Neural progenitor cell (in vitro differentiated cells): ENCODE data around the gene DPH3. TPM values are rescaled to one million over a fixed set of nuclear protein-coding genes. Genes with fewer than 3 reads are reported as not detected.

Experiments used
- DNase-seq: peaks from one replicate; pipeline ENCODE4 v3.0.0-alpha.2; 2016; ENCODE audit warnings: low spot score
- H2AFZ ChIP-seq: fragments of 200-600 bp; sonication (generic); replicated peaks from 2 replicates; pipeline ENCODE4 v1.6.1; 2016; ENCODE audit warnings: antibody characterized with exemption
- H3F3A ChIP-seq: fragments of 200-600 bp; sonication (generic); 2 replicates; pipeline ENCODE4 v1.6.1; 2016; ENCODE audit warnings: antibody characterized with exemption, low read depth
- H3K27ac ChIP-seq: fragments of 200-600 bp; sonication (generic); 2 replicates; pipeline ENCODE4 v1.5.1; 2016; ENCODE audit warnings: mild to moderate bottlenecking
- H3K27me3 ChIP-seq: fragments of 200-600 bp; sonication (generic); 2 replicates; pipeline ENCODE4 v1.6.1; 2016; ENCODE audit warnings: mild to moderate bottlenecking, moderate library complexity
- H3K36me3 ChIP-seq: fragments of 200-600 bp; sonication (generic); 2 replicates; pipeline ENCODE4 v1.5.1; 2016
- H3K4me1 ChIP-seq: fragments of 200-600 bp; sonication (generic); 2 replicates; pipeline ENCODE4 v1.6.1; 2016; ENCODE audit warnings: mixed run types
- H3K4me2 ChIP-seq: fragments of 200-600 bp; sonication (generic); 2 replicates; pipeline ENCODE4 v1.6.1; 2016
- H3K4me3 ChIP-seq: fragments of 200-600 bp; sonication (generic); 2 replicates; pipeline ENCODE4 v1.5.1; 2016
- H3K79me2 ChIP-seq: fragments of 200-600 bp; sonication (generic); 2 replicates; pipeline ENCODE4 v1.6.1; 2016; ENCODE audit warnings: low read depth
- H3K9ac ChIP-seq: fragments of 200-600 bp; sonication (generic); 2 replicates; pipeline ENCODE4 v1.6.1; 2016
- H3K9me3 ChIP-seq: fragments of 200-600 bp; sonication (generic); 2 replicates; pipeline ENCODE4 v1.5.1; 2016; ENCODE audit warnings: low read depth
- H4K20me1 ChIP-seq: fragments of 200-600 bp; sonication (generic); 2 replicates; pipeline ENCODE4 v1.6.1; 2016; ENCODE audit warnings: low read depth
- H3K27ac Mint-ChIP-seq: 3 replicates; pipeline ENCODE4 v1.8.0; 2021; ENCODE audit warnings: mixed read lengths
- H3K27me3 Mint-ChIP-seq: 2 replicates; pipeline ENCODE4 v1.8.0; 2022; ENCODE audit warnings: low read depth, mild to moderate bottlenecking, inconsistent platforms, moderate library complexity, mixed read lengths; ENCODE audit not compliant: insufficient read depth
- H3K36me3 Mint-ChIP-seq: 3 replicates; pipeline ENCODE4 v1.8.0; 2021; ENCODE audit warnings: mixed read lengths
- H3K4me1 Mint-ChIP-seq: 3 replicates; pipeline ENCODE4 v1.8.0; 2021; ENCODE audit warnings: mixed read lengths
- H3K4me3 Mint-ChIP-seq: 3 replicates; pipeline ENCODE4 v1.8.0; 2021; ENCODE audit warnings: mild to moderate bottlenecking, moderate library complexity, mixed read lengths
- H3K9me3 Mint-ChIP-seq: 3 replicates; pipeline ENCODE4 v1.8.0; 2020; ENCODE audit warnings: mixed read lengths
- CTCF ChIP-seq: fragments of 200-600 bp; sonication (generic); IDR thresholded peaks from 2 replicates; pipeline ENCODE4 v1.5.1; 2017; ENCODE audit warnings: antibody characterized with exemption, mild to moderate bottlenecking
- EZH2 ChIP-seq: fragments of 200-600 bp; sonication (generic); IDR thresholded peaks from 2 replicates; pipeline ENCODE4 v1.6.1; 2017; ENCODE audit warnings: antibody characterized with exemption, mild to moderate bottlenecking, moderate library complexity
- EZH2phosphoT487 ChIP-seq: fragments of 200-600 bp; sonication (generic); IDR thresholded peaks from 2 replicates; pipeline ENCODE4 v1.6.1; 2017; ENCODE audit warnings: antibody characterized with exemption
- total RNA-seq: library from RNA; depleted of rRNA; stranded (reverse); fragments of >200 nt; gene quantifications from 2 replicates; pipeline ENCODE4 v1.2.3, GENCODE V29; 2015; ENCODE audit warnings: low replicate concordance

DPH3 gene
- total RNA-seq, 1 donor from 2014 or later = 31.2 TPM

- H3K79me2 ChIP-seq = peaks cover 55% of the 10 kb centered on the region
- H3K36me3 Mint-ChIP-seq = peaks cover 1% of the 10 kb centered on the region
These were observed 2.6 kb downstream of the DPH3 start for GRCh38 chr3:16262174-16262573.

GRCh38 chr3:16260046-16260445 is 4.7 kb downstream of the DPH3 start:
- Histone ChIP-seq H3K9ac (no peak overlapping the region), H3K4me1 (peaks cover 24% of the 10 kb centered on the region), H4K20me1 (no peaks in the 10 kb centered on the region), H3K4me3 (no peak overlapping the region), H3K79me2 (peaks cover 34% of the 10 kb centered on the region), H3K9me3 (no peaks in the 10 kb centered on the region), H2AFZ (no peak overlapping the region), H3F3A (peaks cover 12% of the 10 kb centered on the region), H3K4me2 (no peak overlapping the region), H3K27me3 (no peaks in the 10 kb centered on the region), H3K27ac (no peak overlapping the region), H3K36me3 (no peaks in the 10 kb centered on the region)
- no peak for DNase-seq
- Mint-ChIP-seq H3K4me3 (no peak overlapping the region), H3K27me3 (peaks cover 2% of the 10 kb centered on the region), H3K9me3 (no peaks in the 10 kb centered on the region), H3K36me3 (peaks cover 1% of the 10 kb centered on the region), H3K4me1 (peaks cover 6% of the 10 kb centered on the region), H3K27ac (no peak overlapping the region)
- no peak for TF ChIP-seq CTCF
- TF ChIP-seq EZH2 = no peak
- TF ChIP-seq EZH2phosphoT487 = no peak

More at GRCh38 chr3:16262174-16262573, 2.6 kb downstream of the DPH3 start:
- Histone ChIP-seq H2AFZ (no peak overlapping the region), H3K27me3 (no peaks in the 10 kb centered on the region), H3K4me3 (no peak overlapping the region), H3K9me3 (no peaks in the 10 kb centered on the region), H3K4me2 (no peak overlapping the region), H3F3A (peaks cover 4% of the 10 kb centered on the region), H4K20me1 (no peaks in the 10 kb centered on the region), H3K4me1 (peaks cover 14% of the 10 kb centered on the region), H3K9ac (no peak overlapping the region), H3K36me3 (no peaks in the 10 kb centered on the region), H3K27ac (no peak overlapping the region)
- no peak overlapping the region for H3K27ac Mint-ChIP-seq
- no peaks in the 10 kb centered on the region for H3K9me3 Mint-ChIP-seq
- no peak overlapping the region for H3K4me3 Mint-ChIP-seq
- TF ChIP-seq CTCF (no peak), EZH2phosphoT487 (no peak), EZH2 (no peak)
- peaks cover 20% of the 10 kb centered on the region for H3K4me1 Mint-ChIP-seq
- no peak for DNase-seq
- peaks cover 2% of the 10 kb centered on the region for H3K27me3 Mint-ChIP-seq

GRCh38 chr3:16258866-16259265 is 5.9 kb downstream of the DPH3 start:
- H3K27ac Mint-ChIP-seq = no peak overlapping the region
- Histone ChIP-seq H3K9me3 (no peaks in the 10 kb centered on the region), H3K36me3 (no peaks in the 10 kb centered on the region), H3F3A (peaks cover 16% of the 10 kb centered on the region), H3K4me1 (peaks cover 23% of the 10 kb centered on the region), H3K9ac (no peak overlapping the region), H3K79me2 (peaks cover 26% of the 10 kb centered on the region), H2AFZ (no peak overlapping the region), H3K4me3 (no peak overlapping the region), H3K4me2 (no peak overlapping the region), H4K20me1 (no peaks in the 10 kb centered on the region), H3K27me3 (no peaks in the 10 kb centered on the region), H3K27ac (no peak overlapping the region)
- no peak for TF ChIP-seq EZH2
- TF ChIP-seq CTCF = no peak
- no peak for TF ChIP-seq EZH2phosphoT487
- H3K36me3 Mint-ChIP-seq = peaks cover 1% of the 10 kb centered on the region
- H3K4me1 Mint-ChIP-seq = peaks cover under 1% of the 10 kb centered on the region
- H3K4me3 Mint-ChIP-seq = no peak overlapping the region
- DNase-seq = no peak
- H3K27me3 Mint-ChIP-seq = no peaks in the 10 kb centered on the region
- no peaks in the 10 kb centered on the region for H3K9me3 Mint-ChIP-seq
